ENCODE measurements around the gene NR2F1.

- no peak for TF ChIP-seq CTCF (IDR thresholded peaks at IDR 0.05; ENCODE audit: poor library complexity, severe bottlenecking)
- no peak for TF ChIP-seq TAF1 (IDR thresholded peaks at IDR 0.05; ENCODE audit: low read depth)
- TF ChIP-seq SMC3 (conservative IDR thresholded peaks at IDR 0.05; ENCODE audit: poor library complexity) = no peak
- no peak for TF ChIP-seq EZH2 (IDR thresholded peaks at IDR 0.05; ENCODE audit: borderline replicate concordance, insufficient read depth, low read length, poor library complexity, severe bottlenecking)
Measured at GRCh38 chr5:93637697-93638096, 54.7 kb downstream of the NR2F1 start.
